Glutamatergic neuron (in vitro differentiated cells): Measurements from ENCODE around the gene SLIT1. TPM values are rescaled to one million over a fixed set of nuclear protein-coding genes. Genes with fewer than 3 reads are reported as not detected.

Experiments
- DNase-seq: peaks from one replicate; pipeline ENCODE4 v3.0.0; 2022
- H3K27ac Mint-ChIP-seq: one replicate; pipeline ENCODE4 v1.8.0; 2020; ENCODE audit warnings: mild to moderate bottlenecking, mixed read lengths, inconsistent platforms; ENCODE audit not compliant: unreplicated experiment
- H3K27me3 Mint-ChIP-seq: one replicate; pipeline ENCODE4 v1.8.0; 2020; ENCODE audit warnings: mild to moderate bottlenecking, moderate library complexity, mixed read lengths, inconsistent platforms; ENCODE audit not compliant: unreplicated experiment
- H3K36me3 Mint-ChIP-seq: one replicate; pipeline ENCODE4 v1.8.0; 2020; ENCODE audit warnings: mild to moderate bottlenecking, mixed read lengths, inconsistent platforms; ENCODE audit not compliant: unreplicated experiment
- H3K4me1 Mint-ChIP-seq: one replicate; pipeline ENCODE4 v1.8.0; 2020; ENCODE audit warnings: mild to moderate bottlenecking, low read depth, mixed read lengths, inconsistent platforms; ENCODE audit not compliant: unreplicated experiment
- H3K4me3 Mint-ChIP-seq: one replicate; pipeline ENCODE4 v1.8.0; 2020; ENCODE audit warnings: mild to moderate bottlenecking, mixed read lengths, inconsistent platforms; ENCODE audit not compliant: unreplicated experiment
- H3K9me3 Mint-ChIP-seq: one replicate; pipeline ENCODE4 v1.8.0; 2020; ENCODE audit warnings: mild to moderate bottlenecking, moderate library complexity, mixed read lengths, inconsistent platforms; ENCODE audit not compliant: unreplicated experiment
- CTCF ChIP-seq: fragments of 200-600 bp; sonication (generic); IDR thresholded peaks from one replicate; pipeline ENCODE4 v1.5.0; 2021; ENCODE audit not compliant: partially characterized antibody, unreplicated experiment
- total RNA-seq: library from RNA; stranded (reverse); fragmentation: NEBNext Ultra II Directional; extraction: Animal tissue kit (Norgen Biotek cat#: 25700); gene quantifications from one replicate; pipeline ENCODE4 v1.2.1, GENCODE V29; 2021; ENCODE audit not compliant: unreplicated experiment

SLIT1 gene
- total RNA-seq, 1 donor from 2014 or later = 11.3 TPM

GRCh38 chr10:97015240-97015639, 170.5 kb downstream of the SLIT1 start:
- H3K27ac Mint-ChIP-seq = no peak overlapping the region
- no peak for TF ChIP-seq CTCF
- H3K9me3 Mint-ChIP-seq = peaks cover 2% of the 10 kb centered on the region
- peaks cover 5% of the 10 kb centered on the region for H3K27me3 Mint-ChIP-seq
- no peak overlapping the region for H3K4me3 Mint-ChIP-seq
- no peaks in the 10 kb centered on the region for H3K36me3 Mint-ChIP-seq
- no peak for DNase-seq
- H3K4me1 Mint-ChIP-seq = peaks cover 2% of the 10 kb centered on the region

GRCh38 chr10:97013983-97014382, 171.8 kb downstream of the SLIT1 start:
- no peak overlapping the region for H3K27ac Mint-ChIP-seq
- H3K4me3 Mint-ChIP-seq = no peak overlapping the region
- TF ChIP-seq CTCF = no peak
- H3K4me1 Mint-ChIP-seq = no peaks in the 10 kb centered on the region
- peaks cover 2% of the 10 kb centered on the region for H3K9me3 Mint-ChIP-seq
- H3K27me3 Mint-ChIP-seq = peaks cover 5% of the 10 kb centered on the region
- DNase-seq = no peak
- peaks cover 3% of the 10 kb centered on the region for H3K36me3 Mint-ChIP-seq

GRCh38 chr10:97013568-97013967, 172.2 kb downstream of the SLIT1 start:
- Mint-ChIP-seq H3K9me3 (peaks cover 2% of the 10 kb centered on the region), H3K4me3 (no peak overlapping the region), H3K4me1 (no peaks in the 10 kb centered on the region), H3K27me3 (peaks cover 5% of the 10 kb centered on the region), H3K27ac (no peak overlapping the region), H3K36me3 (peaks cover 3% of the 10 kb centered on the region)
- no peak for DNase-seq
- TF ChIP-seq CTCF = no peak

- H3K27ac Mint-ChIP-seq = no peak overlapping the region
- TF ChIP-seq CTCF = no peak
- no peak overlapping the region for H3K4me3 Mint-ChIP-seq
- no peak for DNase-seq
- H3K36me3 Mint-ChIP-seq = peaks cover 3% of the 10 kb centered on the region
- H3K9me3 Mint-ChIP-seq = peaks cover 2% of the 10 kb centered on the region
- H3K27me3 Mint-ChIP-seq = peaks cover 5% of the 10 kb centered on the region
- H3K4me1 Mint-ChIP-seq = no peaks in the 10 kb centered on the region
Observed at GRCh38 chr10:97012470-97012869, 173.3 kb downstream of the SLIT1 start.

- peaks cover 14% of the 10 kb centered on the region for H3K36me3 Mint-ChIP-seq
- peaks cover 5% of the 10 kb centered on the region for H3K27me3 Mint-ChIP-seq
- no peak for TF ChIP-seq CTCF
- H3K4me3 Mint-ChIP-seq = no peak overlapping the region
- no peak for DNase-seq
- H3K9me3 Mint-ChIP-seq = peaks cover 2% of the 10 kb centered on the region
- no peak overlapping the region for H3K27ac Mint-ChIP-seq
- H3K4me1 Mint-ChIP-seq = no peaks in the 10 kb centered on the region
Observed at GRCh38 chr10:97011397-97011796, 174.4 kb downstream of the SLIT1 start.
